Fibroblast of skin of abdomen (primary cell): ENCODE data around the gene ITM2C.

ENCODE experiments used
- DNase-seq: peaks from one replicate; pipeline ENCODE4 v3.0.0-alpha.2; 2013

ITM2C gene

DNA sequence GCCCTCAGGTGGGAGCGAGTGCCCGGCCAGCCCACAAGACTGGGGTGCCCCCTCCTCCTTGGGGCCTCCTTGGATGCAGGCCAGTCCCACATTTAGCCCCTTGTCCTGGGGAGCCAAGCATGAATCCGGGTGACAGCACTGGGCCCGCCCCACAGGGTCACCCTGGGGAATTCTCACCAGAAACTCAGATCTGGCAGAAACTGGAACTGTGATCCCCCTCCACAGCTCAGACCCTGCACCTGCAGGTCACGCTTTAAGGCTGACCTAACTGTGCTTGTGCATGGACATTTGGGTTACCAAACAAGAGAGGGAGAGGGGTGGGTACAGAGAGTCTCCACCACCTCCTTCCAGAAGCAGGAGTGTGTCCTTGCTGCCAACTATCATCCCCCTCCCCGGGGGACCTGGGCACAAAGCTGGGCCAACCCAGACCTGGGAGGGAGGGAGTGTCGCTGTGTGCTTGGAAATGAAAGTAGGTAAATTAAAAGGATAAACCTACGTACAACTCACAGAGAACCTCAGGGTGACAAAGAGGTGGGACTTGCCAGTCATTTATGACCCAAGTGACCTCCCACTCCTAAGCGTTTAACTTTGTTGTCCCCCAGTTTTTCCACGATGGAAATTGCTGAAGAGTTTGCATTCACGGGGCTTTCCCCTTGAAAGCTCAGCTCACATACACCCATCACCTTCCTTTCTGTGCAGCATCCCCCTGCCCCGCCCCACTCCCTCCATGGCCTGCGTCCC, 9.1 kb downstream of the ITM2C start:
- DNase-seq, result no peak

DNA sequence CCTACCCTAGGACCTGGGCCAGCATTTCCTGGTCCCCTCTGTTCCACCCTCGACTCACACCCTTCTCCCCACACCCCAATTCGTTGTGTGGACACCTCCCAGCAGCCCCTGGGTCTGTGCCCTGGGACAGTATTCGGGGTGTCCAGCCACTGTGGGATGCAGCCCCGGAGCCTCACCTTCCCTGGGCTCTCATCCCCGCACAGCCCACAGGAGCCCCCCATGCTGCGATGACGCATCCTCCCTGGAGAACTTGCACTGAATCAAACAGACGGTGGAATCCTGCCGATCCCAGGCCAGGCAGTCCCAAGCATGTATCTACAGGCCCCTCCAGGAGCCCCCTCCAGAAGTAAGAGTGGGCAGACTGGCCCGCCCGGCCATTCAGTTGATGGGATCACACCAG, 9.7 kb downstream of the ITM2C start:
- no peak for DNase-seq

DNA sequence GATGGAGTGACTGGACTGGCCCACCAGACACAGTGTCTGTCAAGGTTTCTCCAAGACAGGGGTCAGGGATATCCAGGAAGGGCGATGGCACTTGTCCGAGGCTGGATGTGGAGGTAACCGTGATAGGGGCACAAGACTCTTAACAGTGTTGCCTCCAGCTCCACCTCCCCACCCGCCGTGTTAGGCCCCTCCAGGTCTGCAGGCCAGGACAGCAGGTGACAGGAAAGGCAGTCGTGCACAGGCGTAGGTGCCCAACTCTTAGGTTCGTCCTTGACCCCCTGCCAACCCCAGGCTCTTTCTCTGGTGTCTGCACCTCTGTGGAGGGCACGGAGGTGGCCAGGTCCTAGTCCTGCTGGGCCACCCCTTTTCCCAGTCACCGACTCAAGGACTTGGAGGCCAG, 10.1 kb downstream of the ITM2C start:
- DNase-seq, result no peak

DNA sequence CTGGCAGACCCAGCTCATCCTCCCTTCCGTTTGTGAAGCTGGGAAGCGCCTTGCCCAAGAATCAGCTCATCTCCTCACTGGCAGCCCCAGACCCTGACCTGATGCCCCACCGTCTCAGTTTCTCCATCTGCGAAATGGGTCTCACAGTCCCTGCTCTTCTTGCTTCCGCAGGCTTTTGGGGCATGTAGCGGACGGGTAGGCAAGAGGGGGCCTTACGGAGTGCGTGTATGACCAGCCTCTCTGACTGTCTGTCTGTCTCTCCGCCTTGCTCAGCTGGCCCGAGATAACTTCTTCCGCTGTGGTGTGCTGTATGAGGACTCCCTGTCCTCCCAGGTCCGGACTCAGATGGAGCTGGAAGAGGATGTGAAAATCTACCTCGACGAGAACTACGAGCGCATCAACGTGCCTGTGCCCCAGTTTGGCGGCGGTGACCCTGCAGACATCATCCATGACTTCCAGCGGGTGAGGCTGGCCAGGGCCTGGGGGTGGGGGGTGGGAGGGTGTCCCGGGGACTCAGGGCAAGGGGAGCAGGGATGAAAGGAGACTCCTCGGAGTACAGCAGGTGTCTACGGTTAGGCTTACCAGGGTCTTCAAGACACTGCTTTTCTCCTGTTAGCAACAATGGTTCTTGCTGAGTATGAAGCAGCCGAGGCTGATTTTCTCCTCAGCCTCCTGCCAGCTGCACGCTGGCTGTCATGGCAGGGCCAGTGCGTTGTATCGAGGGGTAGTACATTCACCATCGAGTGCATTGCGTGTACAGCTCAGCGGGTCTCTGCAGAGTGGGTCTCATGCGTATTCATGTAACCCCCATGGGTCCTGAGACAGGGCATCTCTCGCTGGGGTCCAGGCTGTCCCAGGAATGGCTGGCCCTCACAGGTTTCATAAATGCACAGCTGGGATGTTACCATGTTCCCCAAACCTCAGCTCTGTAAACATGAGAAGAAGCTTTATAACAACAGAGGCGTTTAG, 10.9 kb downstream of the ITM2C start:
- DNase-seq, result no peak

DNA sequence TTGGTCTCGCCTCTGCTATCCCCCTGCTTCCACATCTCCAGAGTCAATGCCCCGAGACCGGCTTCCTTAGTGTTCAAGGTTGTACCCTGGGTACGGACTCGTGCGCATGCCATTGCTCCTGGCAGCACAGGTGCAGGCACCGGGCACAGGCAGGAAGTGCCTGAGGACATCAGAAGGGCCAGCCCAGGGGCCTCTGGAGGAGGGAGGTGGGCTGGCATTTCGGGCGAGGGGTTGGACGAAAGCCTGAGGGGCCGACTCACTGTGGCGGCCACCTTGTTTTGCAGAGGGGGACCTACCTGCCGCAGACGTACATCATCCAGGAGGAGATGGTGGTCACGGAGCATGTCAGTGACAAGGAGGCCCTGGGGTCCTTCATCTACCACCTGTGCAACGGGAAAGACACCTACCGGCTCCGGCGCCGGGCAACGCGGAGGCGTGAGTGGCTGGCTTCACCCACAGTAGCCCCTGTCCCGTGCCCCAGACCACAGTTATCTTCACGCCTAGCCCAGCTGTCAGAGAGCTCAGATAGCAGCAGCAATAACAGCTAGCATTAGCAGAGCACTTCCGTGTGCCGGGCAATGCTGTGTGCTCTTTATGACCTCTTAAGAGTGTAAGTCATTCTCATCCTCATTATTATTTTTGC, 12.5 kb downstream of the ITM2C start:
- DNase-seq, result no peak

DNA sequence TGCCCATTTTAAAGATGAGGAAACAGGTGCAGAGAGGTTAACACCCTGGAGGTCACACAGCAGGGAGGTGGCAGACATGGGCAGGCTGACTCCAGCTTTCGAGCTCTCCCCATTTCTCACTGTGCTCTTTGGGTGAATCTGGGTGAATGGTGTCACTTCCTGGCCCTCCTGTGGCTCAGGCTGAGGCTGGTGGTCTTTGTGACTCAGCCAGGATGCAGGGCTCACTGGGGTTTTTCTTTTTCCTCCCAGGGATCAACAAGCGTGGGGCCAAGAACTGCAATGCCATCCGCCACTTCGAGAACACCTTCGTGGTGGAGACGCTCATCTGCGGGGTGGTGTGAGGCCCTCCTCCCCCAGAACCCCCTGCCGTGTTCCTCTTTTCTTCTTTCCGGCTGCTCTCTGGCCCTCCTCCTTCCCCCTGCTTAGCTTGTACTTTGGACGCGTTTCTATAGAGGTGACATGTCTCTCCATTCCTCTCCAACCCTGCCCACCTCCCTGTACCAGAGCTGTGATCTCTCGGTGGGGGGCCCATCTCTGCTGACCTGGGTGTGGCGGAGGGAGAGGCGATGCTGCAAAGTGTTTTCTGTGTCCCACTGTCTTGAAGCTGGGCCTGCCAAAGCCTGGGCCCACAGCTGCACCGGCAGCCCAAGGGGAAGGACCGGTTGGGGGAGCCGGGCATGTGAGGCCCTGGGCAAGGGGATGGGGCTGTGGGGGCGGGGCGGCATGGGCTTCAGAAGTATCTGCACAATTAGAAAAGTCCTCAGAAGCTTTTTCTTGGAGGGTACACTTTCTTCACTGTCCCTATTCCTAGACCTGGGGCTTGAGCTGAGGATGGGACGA, 13.2 kb downstream of the ITM2C start:
- no peak for DNase-seq

DNA sequence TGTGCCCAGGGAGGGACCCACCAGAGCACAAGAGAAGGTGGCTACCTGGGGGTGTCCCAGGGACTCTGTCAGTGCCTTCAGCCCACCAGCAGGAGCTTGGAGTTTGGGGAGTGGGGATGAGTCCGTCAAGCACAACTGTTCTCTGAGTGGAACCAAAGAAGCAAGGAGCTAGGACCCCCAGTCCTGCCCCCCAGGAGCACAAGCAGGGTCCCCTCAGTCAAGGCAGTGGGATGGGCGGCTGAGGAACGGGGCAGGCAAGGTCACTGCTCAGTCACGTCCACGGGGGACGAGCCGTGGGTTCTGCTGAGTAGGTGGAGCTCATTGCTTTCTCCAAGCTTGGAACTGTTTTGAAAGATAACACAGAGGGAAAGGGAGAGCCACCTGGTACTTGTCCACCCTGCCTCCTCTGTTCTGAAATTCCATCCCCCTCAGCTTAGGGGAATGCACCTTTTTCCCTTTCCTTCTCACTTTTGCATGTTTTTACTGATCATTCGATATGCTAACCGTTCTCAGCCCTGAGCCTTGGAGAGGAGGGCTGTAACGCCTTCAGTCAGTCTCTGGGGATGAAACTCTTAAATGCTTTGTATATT, 14.0 kb downstream of the ITM2C start:
- no peak for DNase-seq

DNA sequence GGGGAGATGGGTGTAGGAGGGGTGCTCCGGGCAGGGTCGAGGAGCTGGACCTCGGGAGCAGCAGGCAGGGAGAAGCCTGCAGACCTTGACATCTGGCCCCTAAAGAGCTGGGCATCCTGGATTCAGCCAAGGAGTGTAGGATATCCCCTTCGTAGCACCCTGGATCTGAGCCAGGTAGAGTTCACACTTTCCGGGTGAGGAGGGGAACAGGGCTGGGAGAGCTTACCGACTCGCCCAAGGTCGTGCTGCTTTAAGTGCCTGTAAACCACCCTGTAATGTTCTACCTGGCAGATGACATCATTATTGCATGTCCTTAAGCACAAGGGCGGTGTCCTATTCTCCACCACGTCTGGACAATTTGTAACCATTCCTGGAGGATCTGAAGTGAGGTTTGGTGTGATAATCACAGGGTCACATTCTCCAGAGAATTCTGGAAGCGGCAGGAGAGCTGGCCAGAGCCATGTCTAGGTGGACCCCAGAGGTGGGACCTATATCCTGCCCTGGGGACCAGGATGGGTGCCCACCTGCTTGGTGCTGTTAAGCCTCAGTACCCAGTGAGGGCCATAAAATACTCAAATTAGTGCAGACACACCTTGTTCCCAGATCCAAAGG, 14.6 kb downstream of the ITM2C start:
- DNase-seq, result no peak

DNA sequence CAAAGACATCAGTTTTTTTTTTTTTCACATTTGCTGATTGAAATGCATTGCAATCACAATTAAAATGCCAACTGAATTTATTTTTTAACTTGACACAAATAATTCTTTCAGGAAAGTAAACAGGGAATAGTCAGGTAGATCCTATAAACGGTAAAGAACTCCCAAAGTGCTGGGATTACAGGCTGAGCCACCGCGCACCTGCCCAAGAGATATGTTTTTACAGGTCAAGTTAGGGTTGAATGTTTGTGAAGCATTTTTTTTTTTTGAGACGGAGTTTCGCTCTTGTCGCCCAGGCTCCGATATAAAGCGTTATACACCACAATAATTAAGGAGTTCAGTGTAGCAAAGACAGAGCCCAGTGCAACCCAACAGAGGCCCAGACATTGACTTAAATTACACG, 15.1 kb downstream of the ITM2C start:
- DNase-seq, result no peak

DNA sequence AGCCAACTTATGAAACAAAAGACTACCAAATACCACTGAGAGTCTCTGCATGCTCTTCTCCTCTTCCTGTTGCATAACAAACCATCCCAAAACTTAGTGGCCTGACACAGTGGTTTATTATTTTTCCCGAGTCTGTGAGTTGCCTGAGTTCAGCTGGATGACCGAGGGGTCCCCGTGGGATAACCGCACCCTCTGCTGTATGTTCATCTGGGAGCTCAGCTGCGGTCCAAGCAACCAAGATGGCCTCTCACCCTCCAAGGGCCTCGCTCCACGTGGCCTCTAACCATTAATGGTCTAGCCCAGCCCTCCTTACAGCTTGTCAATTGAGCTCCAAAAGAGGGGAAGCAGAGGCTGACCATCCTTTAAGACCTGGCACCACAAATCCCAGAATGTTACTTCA, 17.1 kb downstream of the ITM2C start:
- DNase-seq, result no peak

DNA sequence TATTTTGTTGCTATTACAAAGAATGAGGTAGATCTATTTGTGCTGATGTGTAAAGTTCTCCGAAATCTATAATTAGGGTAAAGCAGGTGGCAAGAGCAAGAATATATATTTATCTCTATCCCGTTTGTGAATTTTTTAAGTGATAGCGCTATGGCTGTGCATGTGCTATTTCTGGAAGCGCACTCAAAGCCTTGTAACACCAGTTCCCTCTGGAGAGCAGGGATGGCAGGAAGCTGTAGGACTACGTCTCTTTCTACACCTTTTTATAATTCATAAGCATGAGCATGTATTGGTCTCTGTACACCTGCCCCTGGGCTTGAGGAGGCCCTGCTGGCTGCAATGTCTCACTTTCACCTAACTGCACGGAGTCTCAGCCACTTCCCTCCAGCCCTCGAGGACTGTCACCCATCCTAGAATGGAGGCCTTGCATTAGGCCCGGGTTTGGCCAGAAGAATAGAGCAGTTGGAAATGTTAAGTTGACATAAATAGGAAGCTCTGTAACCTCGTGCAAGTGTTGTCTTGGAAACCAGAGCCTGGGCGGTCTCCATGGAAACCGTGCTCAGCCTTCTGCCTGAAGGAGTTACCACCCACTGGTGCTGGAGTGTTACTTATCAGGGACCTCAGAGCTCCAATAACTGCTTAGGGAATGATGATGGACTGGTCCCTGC, 20.9 kb downstream of the ITM2C start:
- DNase-seq, result no peak

DNA sequence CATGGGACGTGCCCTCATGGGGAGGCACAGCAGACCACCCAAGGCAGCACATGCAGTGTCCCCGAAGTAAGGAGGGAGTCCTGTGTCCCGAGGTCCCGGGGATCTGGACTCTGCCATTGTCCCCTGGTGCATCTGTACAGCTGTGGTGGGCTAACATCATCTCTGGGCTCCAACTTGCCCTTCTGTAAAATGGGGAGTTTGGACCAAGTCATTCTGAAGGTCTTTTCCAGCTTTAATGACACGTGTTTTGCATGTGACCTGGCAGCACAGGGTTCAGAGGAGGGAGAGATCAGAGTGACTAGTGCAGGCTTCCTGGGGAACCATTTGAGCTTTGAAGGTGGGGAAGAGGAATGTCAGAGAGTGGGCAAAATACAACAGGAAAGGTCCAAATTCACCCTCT, 21.5 kb downstream of the ITM2C start:
- no peak for DNase-seq

DNA sequence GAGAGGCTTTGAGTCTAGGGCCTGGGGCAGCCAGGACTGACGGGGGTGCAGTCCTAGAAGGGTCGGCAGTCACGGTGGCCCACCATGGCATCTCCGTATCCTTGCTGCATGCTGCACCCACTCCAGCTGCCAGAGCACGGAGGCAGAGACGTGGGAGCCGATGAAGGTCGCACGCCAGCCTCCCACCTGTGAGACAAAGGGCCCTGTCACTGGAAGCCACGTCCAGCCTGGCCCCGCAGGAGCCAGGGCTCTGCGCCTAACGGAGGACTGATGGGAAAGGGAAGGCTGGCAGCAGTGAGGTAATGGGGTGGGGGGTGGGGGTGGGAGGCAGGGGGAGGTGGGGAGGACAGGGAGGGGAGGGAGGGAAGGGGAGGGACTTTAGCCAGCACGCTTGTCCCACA, 21.9 kb downstream of the ITM2C start:
- no peak for DNase-seq

DNA sequence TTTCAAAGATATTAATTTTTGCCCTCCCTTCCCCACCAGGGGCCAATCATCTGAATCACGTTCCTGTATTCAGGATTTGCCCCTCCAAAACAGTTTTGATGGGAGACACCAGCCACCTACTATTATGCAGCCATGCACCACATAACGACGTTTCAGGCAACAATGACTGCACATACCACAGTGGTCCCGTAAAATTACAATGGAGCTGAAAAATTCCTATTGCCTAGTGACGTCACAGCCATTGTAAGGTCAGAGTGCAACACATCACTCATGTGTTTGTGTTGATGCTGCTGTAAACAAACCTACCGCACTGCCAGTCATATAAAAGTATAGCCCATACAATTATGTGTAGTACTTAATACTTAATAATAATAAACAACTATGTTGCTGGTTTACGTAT, 22.6 kb downstream of the ITM2C start:
- no peak for DNase-seq

DNA sequence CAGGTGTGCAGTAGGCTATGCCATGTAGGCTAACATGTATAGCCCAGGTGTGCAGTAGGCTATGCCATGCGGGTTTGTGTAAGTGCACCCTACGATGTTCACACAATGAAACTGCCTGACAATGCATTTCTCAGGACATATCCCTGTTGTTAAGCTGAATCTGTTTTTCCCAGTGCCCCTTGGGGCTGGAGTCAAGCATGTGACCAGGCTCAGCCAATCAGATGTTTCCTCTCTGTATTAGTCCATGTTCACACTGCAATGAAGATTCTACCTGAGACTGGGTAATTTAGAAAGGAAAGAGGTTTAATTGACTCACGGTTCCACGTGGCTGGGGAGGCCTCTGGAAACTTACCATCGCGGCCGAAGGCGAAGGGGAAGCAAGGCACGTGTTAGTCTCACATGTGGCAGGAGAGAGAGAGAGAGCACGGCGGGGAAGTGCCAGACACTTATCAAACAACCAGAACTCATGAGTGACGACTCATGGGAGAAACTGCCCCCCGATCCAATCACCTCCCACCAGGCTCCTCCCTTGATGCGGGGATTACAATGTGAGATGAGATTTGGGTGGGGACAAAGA, 24.2 kb downstream of the ITM2C start:
- DNase-seq, result no peak

DNA sequence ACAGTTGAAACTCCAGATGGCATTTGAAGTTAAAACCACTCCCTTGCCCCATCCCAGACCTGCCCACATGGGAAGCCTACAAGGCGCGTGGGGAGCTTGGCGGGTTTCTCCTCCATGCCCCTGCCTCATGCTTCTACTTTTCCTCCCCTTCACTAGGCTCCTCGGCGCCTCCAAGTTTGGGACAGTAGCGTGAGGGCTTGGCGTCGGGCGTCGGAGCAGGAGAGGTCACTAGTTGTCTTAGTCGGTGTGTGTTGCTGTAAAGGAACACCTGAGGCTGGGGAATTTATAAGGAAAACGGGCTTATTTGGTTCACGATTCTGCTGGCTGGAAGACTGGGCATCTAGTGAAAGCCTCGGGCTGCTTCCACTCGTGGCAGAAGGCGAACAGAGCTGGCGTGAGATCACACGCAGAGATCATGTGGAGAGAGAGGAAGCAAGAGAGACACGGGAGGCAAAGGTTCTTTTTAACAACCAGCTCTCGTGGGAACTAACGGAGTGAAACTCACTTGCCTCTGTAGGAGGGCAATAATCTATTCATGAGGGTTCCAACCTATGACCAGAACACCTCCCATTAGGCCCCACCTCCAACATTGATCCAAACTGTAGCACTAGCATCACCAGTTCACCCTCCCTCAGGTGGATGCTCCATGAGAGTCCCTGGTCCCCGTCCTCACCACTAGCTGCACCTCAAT, 25.3 kb downstream of the ITM2C start:
- no peak for DNase-seq

DNA sequence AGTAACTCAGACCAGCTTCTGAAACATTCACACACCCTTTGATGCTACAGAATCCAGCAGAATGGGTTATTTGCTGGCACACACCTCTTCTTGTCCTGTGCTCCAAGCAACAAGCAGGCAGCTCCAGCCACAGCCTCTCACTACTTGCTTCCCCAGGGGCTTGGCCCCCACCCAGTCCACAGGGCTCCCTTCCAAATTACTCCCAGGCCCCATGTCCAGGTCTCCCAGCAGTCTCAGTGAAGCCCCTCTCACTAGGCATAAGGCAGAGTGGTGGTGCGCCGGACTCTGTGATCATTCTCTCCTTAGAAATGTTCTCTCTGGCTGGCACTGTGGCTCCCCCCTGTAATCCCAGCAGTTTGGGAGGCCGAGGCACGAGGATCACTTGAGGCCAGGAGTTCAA, 25.9 kb downstream of the ITM2C start:
- no peak for DNase-seq

DNA sequence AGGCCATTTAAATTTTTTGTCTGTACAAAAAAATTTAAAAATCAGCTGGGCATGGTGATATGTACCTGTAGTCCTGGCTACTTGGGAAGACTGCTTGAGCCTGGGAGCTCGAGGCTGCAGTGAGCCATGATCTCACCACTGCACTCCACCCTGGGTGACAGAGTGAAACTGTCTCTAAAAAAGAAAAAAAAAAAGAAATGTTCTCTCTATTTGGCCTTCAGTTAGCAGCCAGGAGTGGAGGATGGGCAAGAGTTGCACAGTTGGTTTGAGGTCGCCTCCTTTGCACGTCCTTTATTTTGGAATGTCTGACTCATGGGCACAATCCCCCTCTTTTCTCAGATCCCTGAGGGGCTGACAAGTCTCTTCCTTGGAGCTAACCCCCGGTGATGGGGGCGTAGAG, 26.3 kb downstream of the ITM2C start:
- DNase-seq, result no peak

DNA sequence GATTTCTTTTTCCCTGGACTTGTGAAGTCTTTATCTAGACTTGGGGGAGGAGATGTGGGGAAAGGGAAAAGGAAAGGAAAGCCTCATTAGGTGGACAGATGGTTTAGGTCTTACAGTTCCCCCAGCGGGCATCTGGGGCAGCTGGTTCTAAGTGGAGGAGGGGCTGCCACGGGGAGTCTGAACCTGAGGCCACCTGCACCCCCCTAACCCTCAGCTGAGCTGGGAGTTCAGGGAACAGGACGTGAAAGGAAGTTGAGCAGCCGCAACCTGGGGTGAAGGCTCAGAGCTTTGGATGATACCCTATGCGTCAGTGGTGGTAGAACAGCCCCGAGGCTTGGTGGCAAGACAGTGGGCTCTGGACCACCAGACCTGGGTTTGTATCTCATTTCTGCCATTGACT, 26.8 kb downstream of the ITM2C start:
- DNase-seq, result no peak

DNA sequence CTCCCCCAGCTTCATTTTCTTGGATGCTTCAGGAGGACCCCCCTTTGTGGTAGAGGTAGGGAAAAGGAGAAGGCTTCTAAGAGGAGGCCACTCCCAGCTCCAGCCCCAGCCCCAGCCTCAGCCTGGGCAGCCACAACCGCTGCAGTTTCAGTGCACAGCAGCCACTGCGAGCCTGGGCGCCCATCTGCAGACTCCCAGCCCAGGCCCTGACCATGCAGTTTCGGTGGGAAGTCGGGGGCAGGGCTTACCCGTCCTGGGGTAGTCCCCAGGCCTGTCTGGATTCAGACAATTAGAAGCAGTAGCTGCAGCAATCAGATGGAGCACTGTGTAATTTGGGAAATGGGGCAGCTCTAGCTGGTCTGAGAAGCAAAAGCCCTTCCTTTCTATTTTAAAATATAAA, 28.6 kb downstream of the ITM2C start:
- DNase-seq, result no peak
